Thyroid gland (tissue), 4 donors: ENCODE measurements around the gene ZCCHC24. TPM values are rescaled to one million over a fixed set of nuclear protein-coding genes. Genes with fewer than 3 reads are reported as not detected.

ENCODE experiments used
- DNase-seq, 2 donors: peaks; one replicate each; pipeline ENCODE4 v3.0.0-alpha.2; 2019
- H3K27ac ChIP-seq, 3 donors: fragments of 200-600 bp; sonication (generic); 1 replicate in 2 of 3; 2 replicates in 1 of 3; pipeline ENCODE4 v1.5.1; 2016 to 2019; ENCODE audit warnings: mild to moderate bottlenecking in 1 of 3, moderate library complexity in 1 of 3
- H3K27me3 ChIP-seq: fragments of 200-600 bp; sonication (generic); one replicate; pipeline ENCODE4 v1.5.1; 2019
- H3K36me3 ChIP-seq, 2 donors: fragments of 200-600 bp; sonication (generic); one replicate each; pipeline ENCODE4 v1.5.1; 2016 to 2019
- H3K4me1 ChIP-seq, 2 donors: fragments of 200-600 bp; sonication (generic); one replicate each; pipeline ENCODE4 v1.5.1; 2017 to 2019
- H3K4me3 ChIP-seq, 3 donors: fragments of 200-600 bp; sonication (generic); replicated peaks in 1 of 3; 1 replicate in 2 of 3; 2 replicates in 1 of 3; pipeline ENCODE4 v1.5.1; 2016; ENCODE audit warnings: mild to moderate bottlenecking in 1 of 3
- H3K9me3 ChIP-seq: fragments of 200-600 bp; sonication (generic); one replicate; pipeline ENCODE4 v1.5.1; 2017
- POLR2A ChIP-seq, 2 donors: fragments of 450-650 bp; IDR thresholded peaks; one replicate each; pipeline ENCODE4 v1.6.1; 2017; ENCODE audit warnings: antibody characterized with exemption in 2 of 2, mild to moderate bottlenecking in 2 of 2, moderate library complexity in 1 of 2
- WGBS, 2 donors: methylation state at CpG; one replicate each; pipeline ENCODE4 v1.1.5; 2017; 5-methylcytosine and 5-hydroxymethylcytosine counted together
- intact Hi-C: fragments of 100-400 bp; cut with DNase I; formaldehyde crosslinking; loops from one replicate; pipeline ENCODE4 v1.15.1; 2023
- total RNA-seq, 4 donors: library from RNA; depleted of rRNA; stranded (reverse); fragments of >200 nt; gene quantifications; one replicate each; pipeline ENCODE4 v1.2.3, GENCODE V29; 2016
- TF ChIP-seq, protein P1 (sequence below), 6 experiments: fragments of 200-600 bp in 3 of 6; fragments of 450-650 bp in 3 of 6; sonication (generic) in 3 of 6; IDR thresholded peaks; one replicate each; pipeline ENCODE4 v1.5.1; 2016 to 2019; ENCODE audit warnings: antibody characterized with exemption in 6 of 6, mild to moderate bottlenecking in 2 of 6, inconsistent platforms in 1 of 6, moderate library complexity in 1 of 6

ZCCHC24 gene
- total RNA-seq, 4 donors from 2014 or later: 25.4 to 48.8 (median 33.3) TPM

DNA sequence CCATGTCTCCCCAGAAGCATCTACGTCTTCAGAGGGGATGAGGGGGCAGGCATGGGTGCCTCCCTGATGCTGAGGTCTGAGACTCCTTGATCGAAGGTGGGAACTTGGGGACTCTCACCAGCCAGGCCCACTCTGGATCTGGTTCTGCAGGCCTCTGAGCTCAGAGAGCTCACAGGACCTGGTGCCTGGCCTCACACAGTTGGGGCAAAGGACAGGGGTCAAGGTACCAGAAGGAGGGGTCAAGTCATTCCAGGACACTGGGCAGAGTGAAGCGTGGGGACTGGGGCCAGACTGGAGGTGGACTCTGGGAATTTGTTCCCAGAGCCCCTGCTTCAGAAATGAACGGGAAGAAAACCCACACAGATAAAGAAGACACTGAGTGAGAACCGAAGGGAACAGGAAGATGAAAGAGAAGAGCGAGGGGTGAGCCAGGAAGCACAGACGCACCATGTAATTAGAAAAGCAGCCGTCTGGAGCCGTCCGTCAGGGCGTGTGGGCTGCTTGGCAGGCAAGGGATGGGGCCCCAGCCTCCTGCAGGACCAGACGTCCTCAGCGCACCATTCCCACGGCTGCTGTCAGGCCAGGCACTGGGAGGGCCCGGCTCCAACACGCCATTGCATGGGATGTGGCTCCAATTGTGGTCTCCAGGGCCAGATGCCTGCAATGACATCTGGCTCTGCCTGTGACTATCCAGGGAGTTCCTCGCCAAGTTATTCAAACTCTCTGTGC lies 47.7 kb downstream of the ZCCHC24 start:
- Histone ChIP-seq H3K4me1 (peaks cover 40 to 86% of the 10 kb centered on the region in 2 donors), H3K27me3 (no peaks in the 10 kb centered on the region), H3K4me3 (no peak overlapping the region), H3K9me3 (no peaks in the 10 kb centered on the region), H3K27ac (peak overlapping the region in 1 of 3 donors; percentile 91), H3K36me3 (peaks cover 0 to 3% of the 10 kb centered on the region in 2 donors)
- DNase-seq: no peak
- TF ChIP-seq, protein P1, sequence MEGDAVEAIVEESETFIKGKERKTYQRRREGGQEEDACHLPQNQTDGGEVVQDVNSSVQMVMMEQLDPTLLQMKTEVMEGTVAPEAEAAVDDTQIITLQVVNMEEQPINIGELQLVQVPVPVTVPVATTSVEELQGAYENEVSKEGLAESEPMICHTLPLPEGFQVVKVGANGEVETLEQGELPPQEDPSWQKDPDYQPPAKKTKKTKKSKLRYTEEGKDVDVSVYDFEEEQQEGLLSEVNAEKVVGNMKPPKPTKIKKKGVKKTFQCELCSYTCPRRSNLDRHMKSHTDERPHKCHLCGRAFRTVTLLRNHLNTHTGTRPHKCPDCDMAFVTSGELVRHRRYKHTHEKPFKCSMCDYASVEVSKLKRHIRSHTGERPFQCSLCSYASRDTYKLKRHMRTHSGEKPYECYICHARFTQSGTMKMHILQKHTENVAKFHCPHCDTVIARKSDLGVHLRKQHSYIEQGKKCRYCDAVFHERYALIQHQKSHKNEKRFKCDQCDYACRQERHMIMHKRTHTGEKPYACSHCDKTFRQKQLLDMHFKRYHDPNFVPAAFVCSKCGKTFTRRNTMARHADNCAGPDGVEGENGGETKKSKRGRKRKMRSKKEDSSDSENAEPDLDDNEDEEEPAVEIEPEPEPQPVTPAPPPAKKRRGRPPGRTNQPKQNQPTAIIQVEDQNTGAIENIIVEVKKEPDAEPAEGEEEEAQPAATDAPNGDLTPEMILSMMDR (IDR thresholded peaks at IDR 0.05): no peak
- TF ChIP-seq POLR2A (IDR thresholded peaks at IDR 0.05): no peak
- 76 to 84% methylated on average over 17 of the region's 17 CpGs for WGBS, 2 donors
- intact Hi-C loops: no loop called here

- peaks cover 38 to 86% of the 10 kb centered on the region in 2 donors for H3K4me1 ChIP-seq
- intact Hi-C loops: no loop called here
- no peak for DNase-seq
- H3K27me3 ChIP-seq: no peaks in the 10 kb centered on the region
- WGBS, 2 donors: 86% methylated on average over 6 of the region's 6 CpGs
- no peak for TF ChIP-seq POLR2A (IDR thresholded peaks at IDR 0.05)
- TF ChIP-seq, protein P1 (IDR thresholded peaks at IDR 0.05): no peak
- no peaks in the 10 kb centered on the region for H3K9me3 ChIP-seq
- peaks cover 0 to 3% of the 10 kb centered on the region in 2 donors for H3K36me3 ChIP-seq
- no peak overlapping the region for H3K4me3 ChIP-seq
- H3K27ac ChIP-seq: peak overlapping the region in 1 of 3 donors; percentile 21
Observed at GRCh38 chr10:79397051-79397450, 48.4 kb downstream of the ZCCHC24 start.

GRCh38 chr10:79396520-79396919 lies 48.9 kb downstream of the ZCCHC24 start:
- Histone ChIP-seq H3K27me3 (no peaks in the 10 kb centered on the region), H3K9me3 (no peaks in the 10 kb centered on the region), H3K36me3 (peaks cover 0 to 3% of the 10 kb centered on the region in 2 donors), H3K4me1 (peaks cover 36 to 83% of the 10 kb centered on the region in 2 donors), H3K4me3 (no peak overlapping the region), H3K27ac (no peak overlapping the region)
- DNase-seq: no peak
- 75 to 88% methylated on average over 5 of the region's 5 CpGs for WGBS, 2 donors
- no peak for TF ChIP-seq POLR2A (IDR thresholded peaks at IDR 0.05)
- TF ChIP-seq, protein P1 (IDR thresholded peaks at IDR 0.05): no peak
- intact Hi-C loops: no loop called here

- Histone ChIP-seq H3K4me3 (no peak overlapping the region), H3K36me3 (peaks cover 0 to 3% of the 10 kb centered on the region in 2 donors), H3K27ac (peak overlapping the region in 2 of 3 donors; percentile 38 to 39), H3K27me3 (no peaks in the 10 kb centered on the region), H3K9me3 (no peaks in the 10 kb centered on the region), H3K4me1 (peaks cover 24 to 65% of the 10 kb centered on the region in 2 donors)
- DNase-seq: peak; percentile 83 to 86
- TF ChIP-seq, protein P1 (IDR thresholded peaks at IDR 0.05): no peak
- no peak for TF ChIP-seq POLR2A (IDR thresholded peaks at IDR 0.05)
- intact Hi-C loops: no loop called here
- whole genome bisulfite sequencing, 2 donors: 46 to 55% methylated on average over 5 of the region's 5 CpGs
Observed at GRCh38 chr10:79394664-79395063, 50.8 kb downstream of the ZCCHC24 start.

GRCh38 chr10:79393924-79394610 lies 51.4 kb downstream of the ZCCHC24 start:
- peaks cover 20 to 61% of the 10 kb centered on the region in 2 donors for H3K4me1 ChIP-seq
- no peaks in the 10 kb centered on the region for H3K27me3 ChIP-seq
- H3K36me3 ChIP-seq: peaks cover 0 to 3% of the 10 kb centered on the region in 2 donors
- intact Hi-C loops: no loop called here
- TF ChIP-seq, protein P1 (IDR thresholded peaks at IDR 0.05): no peak
- no peak for TF ChIP-seq POLR2A (IDR thresholded peaks at IDR 0.05)
- DNase-seq: peak; percentile 1 to 9
- no peak overlapping the region for H3K4me3 ChIP-seq
- peak overlapping the region in 2 of 3 donors; percentile 38 to 39 for H3K27ac ChIP-seq
- H3K9me3 ChIP-seq: no peaks in the 10 kb centered on the region
- 92 to 96% methylated on average over 17 of the region's 17 CpGs for WGBS, 2 donors
